K562 (cell line): ENCODE results near the gene CDC27.

Experiments
- CXXC5 ChIP-seq: fragments of 250-450 bp; sonication (Bioruptor Pico); IDR thresholded peaks from 2 replicates; pipeline ENCODE4 v1.8.0; 2022; ENCODE audit warnings: inconsistent platforms, mild to moderate bottlenecking, moderate library complexity
- HCFC1 ChIP-seq: IDR thresholded peaks from 2 replicates; pipeline ENCODE4 v1.6.1; 2012; ENCODE audit warnings: low read depth, low read length, improper control_type of control experiment
- TF ChIP-seq, protein P1 (sequence below): sonication (generic); formaldehyde crosslinking; IDR thresholded peaks from 2 replicates; pipeline ENCODE4 v1.8.1; 2023; ENCODE audit warnings: missing genetic modification reagents, mild to moderate bottlenecking, borderline replicate concordance

DNA sequence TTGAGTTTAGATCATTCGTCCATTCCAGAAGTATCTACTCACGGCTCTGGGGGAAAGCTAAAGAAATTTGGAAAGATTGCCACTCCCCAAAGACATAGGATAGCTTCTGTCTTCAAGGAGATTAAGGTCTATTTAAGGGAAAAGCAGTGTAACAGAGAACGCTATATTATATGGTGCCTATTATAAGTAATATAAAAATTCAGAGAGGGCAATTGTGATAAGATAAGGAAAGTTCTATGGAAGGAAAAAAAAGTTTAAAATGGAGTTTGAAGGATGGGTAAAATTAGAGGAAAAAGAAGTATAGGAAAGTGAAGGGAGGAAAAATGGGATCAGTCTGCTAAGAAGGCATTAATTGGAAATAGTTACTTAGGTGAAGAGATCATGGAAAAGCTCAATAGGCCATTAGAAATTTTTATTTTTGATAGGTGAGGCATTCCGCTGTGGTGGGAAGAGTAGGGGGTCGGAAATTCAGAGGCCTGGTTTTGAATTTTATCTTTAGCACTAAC is 690 bp upstream of the CDC27 start:
- TF ChIP-seq, protein P1, sequence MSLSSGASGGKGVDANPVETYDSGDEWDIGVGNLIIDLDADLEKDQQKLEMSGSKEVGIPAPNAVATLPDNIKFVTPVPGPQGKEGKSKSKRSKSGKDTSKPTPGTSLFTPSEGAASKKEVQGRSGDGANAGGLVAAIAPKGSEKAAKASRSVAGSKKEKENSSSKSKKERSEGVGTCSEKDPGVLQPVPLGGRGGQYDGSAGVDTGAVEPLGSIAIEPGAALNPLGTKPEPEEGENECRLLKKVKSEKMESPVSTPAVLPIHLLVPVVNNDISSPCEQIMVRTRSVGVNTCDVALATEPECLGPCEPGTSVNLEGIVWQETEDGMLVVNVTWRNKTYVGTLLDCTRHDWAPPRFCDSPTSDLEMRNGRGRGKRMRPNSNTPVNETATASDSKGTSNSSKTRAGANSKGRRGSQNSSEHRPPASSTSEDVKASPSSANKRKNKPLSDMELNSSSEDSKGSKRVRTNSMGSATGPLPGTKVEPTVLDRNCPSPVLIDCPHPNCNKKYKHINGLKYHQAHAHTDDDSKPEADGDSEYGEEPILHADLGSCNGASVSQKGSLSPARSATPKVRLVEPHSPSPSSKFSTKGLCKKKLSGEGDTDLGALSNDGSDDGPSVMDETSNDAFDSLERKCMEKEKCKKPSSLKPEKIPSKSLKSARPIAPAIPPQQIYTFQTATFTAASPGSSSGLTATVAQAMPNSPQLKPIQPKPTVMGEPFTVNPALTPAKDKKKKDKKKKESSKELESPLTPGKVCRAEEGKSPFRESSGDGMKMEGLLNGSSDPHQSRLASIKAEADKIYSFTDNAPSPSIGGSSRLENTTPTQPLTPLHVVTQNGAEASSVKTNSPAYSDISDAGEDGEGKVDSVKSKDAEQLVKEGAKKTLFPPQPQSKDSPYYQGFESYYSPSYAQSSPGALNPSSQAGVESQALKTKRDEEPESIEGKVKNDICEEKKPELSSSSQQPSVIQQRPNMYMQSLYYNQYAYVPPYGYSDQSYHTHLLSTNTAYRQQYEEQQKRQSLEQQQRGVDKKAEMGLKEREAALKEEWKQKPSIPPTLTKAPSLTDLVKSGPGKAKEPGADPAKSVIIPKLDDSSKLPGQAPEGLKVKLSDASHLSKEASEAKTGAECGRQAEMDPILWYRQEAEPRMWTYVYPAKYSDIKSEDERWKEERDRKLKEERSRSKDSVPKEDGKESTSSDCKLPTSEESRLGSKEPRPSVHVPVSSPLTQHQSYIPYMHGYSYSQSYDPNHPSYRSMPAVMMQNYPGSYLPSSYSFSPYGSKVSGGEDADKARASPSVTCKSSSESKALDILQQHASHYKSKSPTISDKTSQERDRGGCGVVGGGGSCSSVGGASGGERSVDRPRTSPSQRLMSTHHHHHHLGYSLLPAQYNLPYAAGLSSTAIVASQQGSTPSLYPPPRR (CRISPR knock-in tag), result no peak
- TF ChIP-seq HCFC1 (no peak), CXXC5 (CRISPR knock-in tag) (no peak)
